DOHH2 (cell line): ENCODE results near the gene KRTAP10-3.

Experiments used
- H3F3A ChIP-seq: fragments of 200-600 bp; sonication (generic), shearing (Covaris generic); 2 replicates; pipeline ENCODE4 v1.6.0; 2016; ENCODE audit warnings: antibody characterized with exemption, mild to moderate bottlenecking; ENCODE audit not compliant: control insufficient read depth, insufficient read depth
- H3K27ac ChIP-seq: fragments of 200-600 bp; sonication (generic); 2 replicates; pipeline ENCODE4 v1.5.1; 2014; ENCODE audit warnings: low read depth, mild to moderate bottlenecking, low read length, moderate library complexity
- H3K27me3 ChIP-seq: fragments of 200-600 bp; sonication (generic); 2 replicates; pipeline ENCODE4 v1.6.1; 2014; ENCODE audit warnings: mild to moderate bottlenecking, low read length, mixed read lengths; ENCODE audit not compliant: control insufficient read depth
- H3K36me3 ChIP-seq: fragments of 200-600 bp; sonication (generic); 2 replicates; pipeline ENCODE4 v1.6.1; 2014; ENCODE audit warnings: mild to moderate bottlenecking, low read length, moderate library complexity, mixed read lengths; ENCODE audit not compliant: control insufficient read depth
- H3K4me1 ChIP-seq: fragments of 200-600 bp; sonication (generic); 2 replicates; pipeline ENCODE4 v1.6.1; 2014; ENCODE audit warnings: mild to moderate bottlenecking, low read length, mixed read lengths; ENCODE audit not compliant: control insufficient read depth
- H3K4me2 ChIP-seq: fragments of 200-600 bp; sonication (generic); 2 replicates; pipeline ENCODE4 v1.6.0; 2014; ENCODE audit warnings: mild to moderate bottlenecking, low read length, moderate library complexity
- H3K4me3 ChIP-seq: fragments of 200-600 bp; sonication (generic); 2 replicates; pipeline ENCODE4 v1.5.1; 2014; ENCODE audit warnings: mild to moderate bottlenecking, low read length, mixed read lengths
- H3K79me2 ChIP-seq: fragments of 200-600 bp; sonication (generic); 2 replicates; pipeline ENCODE4 v1.6.1; 2014; ENCODE audit warnings: mild to moderate bottlenecking, low read length, mixed read lengths; ENCODE audit not compliant: control insufficient read depth
- H3K9me2 ChIP-seq: fragments of 200-600 bp; sonication (generic); replicated peaks from 2 replicates; pipeline ENCODE4 v1.6.1; 2014; ENCODE audit warnings: mild to moderate bottlenecking, low read length, mixed read lengths; ENCODE audit not compliant: control insufficient read depth
- H3K9me3 ChIP-seq: fragments of 200-600 bp; sonication (generic); 2 replicates; pipeline ENCODE4 v1.6.1; 2014; ENCODE audit warnings: antibody characterized with exemption, low read length, mixed read lengths; ENCODE audit not compliant: control insufficient read depth, insufficient read depth
- H4K20me1 ChIP-seq: fragments of 200-600 bp; sonication (generic); 2 replicates; pipeline ENCODE4 v1.6.0; 2014; ENCODE audit warnings: low read depth, mild to moderate bottlenecking, antibody characterized with exemption, low read length, moderate library complexity; ENCODE audit not compliant: control insufficient read depth, insufficient read depth
- EZH2phosphoT487 ChIP-seq: fragments of 200-600 bp; sonication (generic); IDR thresholded peaks from 2 replicates; pipeline ENCODE4 v1.6.1; 2017; ENCODE audit warnings: borderline replicate concordance, mild to moderate bottlenecking, antibody characterized with exemption, low read length, moderate library complexity, mixed read lengths
- TF ChIP-seq, protein P1 (sequence below): fragments of 200-600 bp; sonication (generic); IDR thresholded peaks from one replicate; pipeline ENCODE4 v1.5.1; 2014; ENCODE audit warnings: antibody characterized with exemption, mild to moderate bottlenecking, low read depth, low read length; ENCODE audit not compliant: poor library complexity, severe bottlenecking

The KRTAP10-3 gene

DNA sequence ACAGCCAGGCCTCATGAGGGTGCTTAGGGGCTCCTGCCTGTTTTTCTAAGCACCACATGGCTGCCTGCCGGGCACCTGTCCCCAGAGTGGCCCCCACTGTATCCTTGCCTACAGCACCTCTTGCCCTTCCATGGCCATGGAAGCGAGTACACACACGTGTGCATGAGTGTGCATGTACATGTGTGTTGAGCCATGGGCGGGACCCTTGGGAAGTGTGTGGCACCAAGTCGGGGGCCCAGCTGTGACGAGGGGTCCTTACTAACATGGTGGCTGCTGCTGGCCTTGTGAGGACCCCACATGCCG lies 44.4 kb downstream of the KRTAP10-3 start:
- no peaks in the 10 kb centered on the region for H3K79me2 ChIP-seq
- no peaks in the 10 kb centered on the region for H3K36me3 ChIP-seq
- no peak overlapping the region for H3K4me3 ChIP-seq
- H3K27ac ChIP-seq, result no peak overlapping the region
- TF ChIP-seq EZH2phosphoT487, result no peak
- TF ChIP-seq, protein P1, sequence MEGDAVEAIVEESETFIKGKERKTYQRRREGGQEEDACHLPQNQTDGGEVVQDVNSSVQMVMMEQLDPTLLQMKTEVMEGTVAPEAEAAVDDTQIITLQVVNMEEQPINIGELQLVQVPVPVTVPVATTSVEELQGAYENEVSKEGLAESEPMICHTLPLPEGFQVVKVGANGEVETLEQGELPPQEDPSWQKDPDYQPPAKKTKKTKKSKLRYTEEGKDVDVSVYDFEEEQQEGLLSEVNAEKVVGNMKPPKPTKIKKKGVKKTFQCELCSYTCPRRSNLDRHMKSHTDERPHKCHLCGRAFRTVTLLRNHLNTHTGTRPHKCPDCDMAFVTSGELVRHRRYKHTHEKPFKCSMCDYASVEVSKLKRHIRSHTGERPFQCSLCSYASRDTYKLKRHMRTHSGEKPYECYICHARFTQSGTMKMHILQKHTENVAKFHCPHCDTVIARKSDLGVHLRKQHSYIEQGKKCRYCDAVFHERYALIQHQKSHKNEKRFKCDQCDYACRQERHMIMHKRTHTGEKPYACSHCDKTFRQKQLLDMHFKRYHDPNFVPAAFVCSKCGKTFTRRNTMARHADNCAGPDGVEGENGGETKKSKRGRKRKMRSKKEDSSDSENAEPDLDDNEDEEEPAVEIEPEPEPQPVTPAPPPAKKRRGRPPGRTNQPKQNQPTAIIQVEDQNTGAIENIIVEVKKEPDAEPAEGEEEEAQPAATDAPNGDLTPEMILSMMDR, result no peak
- H4K20me1 ChIP-seq, result no peaks in the 10 kb centered on the region
- H3K4me1 ChIP-seq, result no peaks in the 10 kb centered on the region
- H3K27me3 ChIP-seq, result no peaks in the 10 kb centered on the region
- no peaks in the 10 kb centered on the region for H3F3A ChIP-seq
- no peaks in the 10 kb centered on the region; the same call in 1 of the 2 replicates for H3K9me3 ChIP-seq
- no peak overlapping the region for H3K4me2 ChIP-seq
- H3K9me2 ChIP-seq, result no peaks in the 10 kb centered on the region

DNA sequence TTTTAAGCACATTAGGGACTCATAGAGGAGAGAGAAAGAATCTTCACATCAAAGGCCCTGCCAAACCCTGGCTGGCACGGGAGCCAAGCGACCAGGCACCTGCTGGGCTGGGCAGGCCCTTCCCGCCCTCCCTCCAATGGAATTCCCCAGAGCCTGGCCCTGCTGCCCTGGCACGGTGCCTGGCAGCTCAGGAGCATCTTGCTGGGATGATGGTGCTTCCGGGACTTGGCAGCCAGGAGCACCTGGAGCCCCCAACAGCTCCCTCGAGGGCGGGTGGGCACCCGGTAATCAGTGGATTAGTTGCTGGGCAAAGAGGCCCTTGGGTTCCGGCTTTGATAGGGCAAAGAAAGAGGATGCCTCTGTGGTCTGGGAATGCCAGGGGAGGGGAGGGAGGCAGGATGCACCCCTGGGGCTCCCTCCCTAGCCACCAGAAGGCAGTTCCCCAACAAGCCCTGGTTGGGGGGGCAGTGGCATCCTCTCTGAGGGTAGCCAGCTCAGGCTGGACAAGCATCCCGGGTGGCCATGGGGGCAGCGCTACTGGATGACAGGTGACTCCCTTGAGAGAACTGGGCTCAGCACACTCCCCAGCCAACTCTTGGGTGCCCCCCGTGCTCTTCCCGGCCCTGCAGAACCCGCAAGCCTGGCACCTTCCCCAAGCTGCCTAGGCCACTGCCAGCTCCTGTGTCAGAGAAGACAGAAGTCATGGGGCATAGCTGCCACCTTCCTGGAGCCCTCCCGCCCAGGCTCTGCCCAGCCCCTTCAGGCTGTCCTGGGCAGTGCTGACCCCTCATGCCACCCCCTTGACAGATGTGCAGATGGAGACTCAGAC lies 45.0 kb downstream of the KRTAP10-3 start:
- Histone ChIP-seq H4K20me1 (no peaks in the 10 kb centered on the region), H3K79me2 (no peaks in the 10 kb centered on the region), H3K9me3 (no peaks in the 10 kb centered on the region; the same call in 1 of the 2 replicates)

DNA sequence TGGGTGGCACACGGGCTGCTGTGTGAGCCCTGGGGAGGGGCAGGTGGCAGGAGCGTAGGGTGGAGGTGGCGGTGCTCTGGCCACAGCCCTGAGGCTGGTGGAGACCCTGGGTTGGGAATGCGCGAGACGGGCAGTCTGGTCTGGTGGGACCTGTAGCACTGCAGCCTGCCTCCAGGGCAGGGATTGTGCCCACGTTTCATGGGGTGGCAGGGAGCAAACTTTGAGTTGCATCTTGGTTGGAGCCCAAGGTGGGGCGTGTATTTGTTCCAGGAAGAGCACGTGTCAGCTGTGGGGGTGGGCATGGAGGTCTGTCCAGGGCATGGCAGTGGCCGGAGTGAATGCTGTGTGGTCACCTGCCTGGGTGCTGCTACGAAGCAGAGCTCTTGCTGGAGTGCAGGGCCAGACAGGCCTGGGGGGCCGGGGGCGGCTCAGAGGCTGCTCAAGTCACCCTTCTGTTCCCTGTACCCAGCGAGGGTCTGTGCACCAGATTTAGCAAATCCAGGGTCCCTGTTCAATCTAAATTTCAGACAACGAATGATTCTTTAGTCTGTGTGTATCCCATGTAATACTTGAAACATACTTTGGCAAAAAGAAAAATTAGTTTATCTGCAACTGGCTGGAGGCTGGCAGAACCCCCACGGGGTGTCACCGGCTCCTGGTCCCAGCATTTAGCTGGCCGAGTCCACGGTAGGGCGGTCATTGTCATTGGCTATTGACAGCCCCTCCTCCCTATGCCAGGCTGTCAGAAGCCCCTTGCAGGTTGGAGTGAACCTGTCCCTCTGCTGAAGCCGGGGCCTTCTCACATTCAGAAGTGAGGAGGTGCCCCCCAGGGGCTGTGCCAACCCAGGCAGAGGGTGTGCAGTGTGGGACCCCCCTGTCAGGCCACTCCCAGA lies 45.9 kb downstream of the KRTAP10-3 start:
- Histone ChIP-seq H3K4me2 (no peak overlapping the region), H3K27ac (no peak overlapping the region)
- TF ChIP-seq, protein P1, result no peak
- TF ChIP-seq EZH2phosphoT487, result no peak

More for the DNA sequence above, 45.0 kb downstream of the KRTAP10-3 start:
- H3K4me2 ChIP-seq, result no peak overlapping the region
- H3K9me2 ChIP-seq, result no peaks in the 10 kb centered on the region
- no peaks in the 10 kb centered on the region for H3K36me3 ChIP-seq
- H3K27ac ChIP-seq, result no peak overlapping the region
- H3K4me1 ChIP-seq, result no peaks in the 10 kb centered on the region
- no peaks in the 10 kb centered on the region for H3K27me3 ChIP-seq
- H3F3A ChIP-seq, result no peaks in the 10 kb centered on the region
- no peak for TF ChIP-seq EZH2phosphoT487
- TF ChIP-seq, protein P1, result no peak
- H3K4me3 ChIP-seq, result no peak overlapping the region

More for the DNA sequence above, 45.9 kb downstream of the KRTAP10-3 start:
- H3F3A ChIP-seq, result no peaks in the 10 kb centered on the region
- H3K36me3 ChIP-seq, result no peaks in the 10 kb centered on the region
- H4K20me1 ChIP-seq, result no peaks in the 10 kb centered on the region
- no peaks in the 10 kb centered on the region for H3K27me3 ChIP-seq
- no peaks in the 10 kb centered on the region for H3K79me2 ChIP-seq
- no peaks in the 10 kb centered on the region for H3K4me1 ChIP-seq
- H3K4me3 ChIP-seq, result no peak overlapping the region
- no peaks in the 10 kb centered on the region for H3K9me2 ChIP-seq
- no peaks in the 10 kb centered on the region; the same call in 1 of the 2 replicates for H3K9me3 ChIP-seq
